KMS-11 (cell line): ENCODE measurements around the gene DDAH2.

Source experiments
- H2AFZ ChIP-seq: fragments of 200-600 bp; sonication (generic); 2 replicates; pipeline ENCODE4 v1.6.1; 2016; ENCODE audit warnings: antibody characterized with exemption, mixed run types, low read depth
- H3K27ac ChIP-seq: fragments of 200-600 bp; sonication (generic); 2 replicates; pipeline ENCODE4 v1.6.1; 2016; ENCODE audit warnings: mild to moderate bottlenecking, mixed run types
- H3K27me3 ChIP-seq: fragments of 200-600 bp; sonication (generic); 2 replicates; pipeline ENCODE4 v1.6.1; 2017; ENCODE audit warnings: mild to moderate bottlenecking, low read depth, mixed run types, moderate library complexity; ENCODE audit not compliant: insufficient read depth
- H3K36me3 ChIP-seq: fragments of 200-600 bp; sonication (generic); 2 replicates; pipeline ENCODE4 v1.6.1; 2017; ENCODE audit warnings: mild to moderate bottlenecking, mixed run types; ENCODE audit not compliant: insufficient read depth
- H3K4me1 ChIP-seq: fragments of 200-600 bp; sonication (generic); 2 replicates; pipeline ENCODE4 v1.6.1; 2016; ENCODE audit warnings: mild to moderate bottlenecking, low read depth, mixed run types; ENCODE audit not compliant: poor library complexity, severe bottlenecking
- H3K4me2 ChIP-seq: fragments of 200-600 bp; sonication (generic); 2 replicates; pipeline ENCODE4 v1.7.0; 2016; ENCODE audit warnings: mild to moderate bottlenecking, mixed run types
- H3K4me3 ChIP-seq: fragments of 200-600 bp; sonication (generic); IDR thresholded peaks from 2 replicates; pipeline ENCODE4 v1.6.1; 2017; ENCODE audit warnings: low read depth, low read length, mixed read lengths; ENCODE audit not compliant: insufficient read depth
- H3K79me2 ChIP-seq: fragments of 200-600 bp; sonication (generic); 2 replicates; pipeline ENCODE4 v1.6.1; 2016; ENCODE audit warnings: low read depth, mixed run types; ENCODE audit not compliant: insufficient read depth
- H3K9ac ChIP-seq: fragments of 200-600 bp; sonication (generic); 2 replicates; pipeline ENCODE4 v1.6.1; 2016; ENCODE audit warnings: mild to moderate bottlenecking, mixed run types
- H4K20me1 ChIP-seq: fragments of 200-600 bp; sonication (generic); 2 replicates; pipeline ENCODE4 v1.6.1; 2016; ENCODE audit warnings: mild to moderate bottlenecking, mixed run types; ENCODE audit not compliant: insufficient read depth
- TF ChIP-seq, protein P1 (sequence below): fragments of 200-600 bp; sonication (generic); conservative IDR thresholded peaks from 2 replicates; pipeline ENCODE4 v1.6.1; 2017; ENCODE audit warnings: low read depth, mild to moderate bottlenecking, antibody characterized with exemption, low read length, moderate library complexity, mixed read lengths

DDAH2 gene

DNA sequence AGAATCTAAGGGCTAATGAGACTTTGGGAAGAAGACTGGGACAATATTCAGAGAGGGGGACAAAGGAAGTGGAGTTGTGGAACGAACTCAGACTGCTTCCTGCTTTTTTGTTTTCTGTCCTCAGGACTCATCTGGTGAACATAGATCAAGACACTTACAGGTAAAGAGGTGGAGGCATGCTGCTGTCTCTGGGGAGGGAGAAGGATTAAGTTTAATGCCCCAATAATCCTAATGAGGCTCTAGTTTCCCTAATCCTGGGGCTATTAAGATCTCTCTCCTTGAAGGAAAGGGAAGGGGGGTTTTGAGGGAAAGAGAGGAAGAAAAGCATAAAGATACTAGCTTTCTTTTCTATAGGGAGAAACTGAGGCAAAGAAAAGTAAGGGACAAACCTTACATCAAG is 15.3 kb upstream of the DDAH2 start:
- H3K27ac ChIP-seq: no peak overlapping the region
- H3K4me1 ChIP-seq: peaks cover 13% of the 10 kb centered on the region
- H4K20me1 ChIP-seq: no peaks in the 10 kb centered on the region
- H3K27me3 ChIP-seq: no peaks in the 10 kb centered on the region
- TF ChIP-seq, protein P1, sequence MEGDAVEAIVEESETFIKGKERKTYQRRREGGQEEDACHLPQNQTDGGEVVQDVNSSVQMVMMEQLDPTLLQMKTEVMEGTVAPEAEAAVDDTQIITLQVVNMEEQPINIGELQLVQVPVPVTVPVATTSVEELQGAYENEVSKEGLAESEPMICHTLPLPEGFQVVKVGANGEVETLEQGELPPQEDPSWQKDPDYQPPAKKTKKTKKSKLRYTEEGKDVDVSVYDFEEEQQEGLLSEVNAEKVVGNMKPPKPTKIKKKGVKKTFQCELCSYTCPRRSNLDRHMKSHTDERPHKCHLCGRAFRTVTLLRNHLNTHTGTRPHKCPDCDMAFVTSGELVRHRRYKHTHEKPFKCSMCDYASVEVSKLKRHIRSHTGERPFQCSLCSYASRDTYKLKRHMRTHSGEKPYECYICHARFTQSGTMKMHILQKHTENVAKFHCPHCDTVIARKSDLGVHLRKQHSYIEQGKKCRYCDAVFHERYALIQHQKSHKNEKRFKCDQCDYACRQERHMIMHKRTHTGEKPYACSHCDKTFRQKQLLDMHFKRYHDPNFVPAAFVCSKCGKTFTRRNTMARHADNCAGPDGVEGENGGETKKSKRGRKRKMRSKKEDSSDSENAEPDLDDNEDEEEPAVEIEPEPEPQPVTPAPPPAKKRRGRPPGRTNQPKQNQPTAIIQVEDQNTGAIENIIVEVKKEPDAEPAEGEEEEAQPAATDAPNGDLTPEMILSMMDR: no peak
- H3K4me2 ChIP-seq: no peak overlapping the region
- H3K79me2 ChIP-seq: peaks cover 12% of the 10 kb centered on the region; the same call in 1 of the 2 replicates
- H3K4me3 ChIP-seq: no peak overlapping the region
- H2AFZ ChIP-seq: no peak overlapping the region
- H3K9ac ChIP-seq: no peak overlapping the region
- H3K36me3 ChIP-seq: no peaks in the 10 kb centered on the region

DNA sequence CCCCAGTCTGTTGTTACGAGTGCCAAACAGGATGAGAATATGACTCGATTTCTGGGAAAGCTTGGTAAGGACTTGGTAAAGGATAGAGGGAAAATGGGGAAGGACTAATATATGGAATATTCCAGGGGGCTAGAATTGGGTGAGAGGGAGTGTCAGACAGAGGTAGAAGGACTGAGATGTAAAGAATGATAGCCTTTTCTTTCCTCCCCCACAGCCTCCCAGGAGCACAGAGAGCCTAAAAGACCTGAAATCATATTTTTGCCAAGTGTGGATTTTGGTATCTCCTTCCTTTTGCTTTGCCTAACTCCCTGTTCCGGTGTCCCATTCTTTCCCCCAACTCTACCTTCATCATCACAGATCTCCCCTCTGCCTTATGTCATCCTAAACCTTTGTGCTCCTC is 13.8 kb upstream of the DDAH2 start:
- no peak overlapping the region for H3K9ac ChIP-seq
- TF ChIP-seq, protein P1: no peak
- H3K4me3 ChIP-seq: no peak overlapping the region
- H3K27ac ChIP-seq: no peak overlapping the region
- no peaks in the 10 kb centered on the region for H3K36me3 ChIP-seq
- H3K4me1 ChIP-seq: peaks cover 27% of the 10 kb centered on the region
- peaks cover 12% of the 10 kb centered on the region; the same call in 1 of the 2 replicates for H3K79me2 ChIP-seq
- H4K20me1 ChIP-seq: no peaks in the 10 kb centered on the region
- no peaks in the 10 kb centered on the region for H3K27me3 ChIP-seq
- no peak overlapping the region for H2AFZ ChIP-seq
- no peak overlapping the region for H3K4me2 ChIP-seq

DNA sequence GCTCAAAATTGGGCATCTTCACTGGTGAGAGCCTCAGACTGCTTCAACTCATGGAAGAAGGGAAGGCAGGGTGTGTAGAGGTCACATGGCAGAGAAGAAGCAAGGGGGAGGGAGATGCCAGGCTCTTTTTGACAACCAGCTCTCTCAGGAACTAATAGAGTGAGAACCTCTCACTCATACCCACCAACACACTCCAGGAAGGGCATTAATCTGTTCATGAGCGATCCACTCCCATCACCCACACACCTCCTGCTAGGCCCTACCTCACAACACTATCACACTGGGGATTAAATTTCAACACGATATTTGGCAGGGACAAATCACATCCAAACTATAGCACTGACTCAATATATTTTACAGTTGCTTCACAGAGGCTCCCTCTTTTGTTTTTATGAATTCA is 12.7 kb upstream of the DDAH2 start:
- Histone ChIP-seq H3K9ac (no peak overlapping the region), H3K4me2 (peak overlapping the region; percentile 100; the same call in 1 of the 2 replicates), H3K4me3 (no peak overlapping the region), H4K20me1 (no peaks in the 10 kb centered on the region), H3K27me3 (no peaks in the 10 kb centered on the region), H2AFZ (no peak overlapping the region), H3K79me2 (peaks cover 15% of the 10 kb centered on the region; the same call in 1 of the 2 replicates), H3K4me1 (peaks cover 38% of the 10 kb centered on the region), H3K27ac (no peak overlapping the region; the same call in 1 of the 2 replicates), H3K36me3 (no peaks in the 10 kb centered on the region)
- TF ChIP-seq, protein P1: no peak

DNA sequence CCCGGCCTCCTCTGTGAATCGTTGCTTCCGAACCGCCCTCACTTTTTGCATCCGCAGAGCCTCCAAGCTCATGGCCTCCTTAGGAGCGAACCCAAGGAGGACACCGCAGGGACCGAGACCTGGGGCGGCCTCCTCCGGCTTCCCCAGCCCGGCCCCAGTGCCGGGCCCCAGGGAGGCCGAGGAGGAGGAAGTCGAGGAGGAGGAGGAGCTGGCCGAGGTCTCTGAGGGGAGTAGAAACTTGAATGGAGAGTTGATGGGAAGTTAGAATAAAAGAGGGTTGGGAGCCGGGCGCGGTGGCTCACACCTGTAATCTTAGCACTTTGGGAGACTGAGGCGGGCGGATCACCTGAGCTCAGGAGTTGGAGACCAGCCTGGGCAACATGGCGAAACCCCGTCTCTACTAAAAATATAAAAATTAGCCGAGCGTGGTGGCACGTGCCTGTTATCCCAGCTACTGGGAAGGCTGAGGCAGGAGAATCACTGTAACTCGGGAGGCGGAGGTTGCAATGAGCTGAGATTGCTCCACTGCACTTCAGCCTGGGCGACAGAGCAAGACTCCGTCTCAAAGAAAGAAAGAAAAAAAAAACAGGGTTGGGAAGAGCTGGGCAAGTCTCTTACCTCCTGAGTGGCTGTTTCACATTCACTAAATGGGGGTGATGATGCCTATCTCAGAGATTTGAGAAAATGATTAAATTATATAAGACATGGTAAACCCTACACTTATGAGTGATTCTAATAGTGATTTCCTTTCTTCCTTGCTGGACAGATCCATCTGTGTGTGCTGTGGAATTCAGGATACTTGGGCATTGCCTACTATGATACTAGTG is 11.5 kb upstream of the DDAH2 start:
- TF ChIP-seq, protein P1: no peak
- Histone ChIP-seq H3K36me3 (no peaks in the 10 kb centered on the region), H3K4me2 (peak overlapping the region; percentile 100), H3K79me2 (peaks cover 27% of the 10 kb centered on the region), H3K4me1 (peaks cover 41% of the 10 kb centered on the region), H3K9ac (peak overlapping the region; percentile 100), H2AFZ (peak overlapping the region; percentile 60), H3K4me3 (no peak overlapping the region), H3K27ac (peak overlapping the region; percentile 100), H3K27me3 (no peaks in the 10 kb centered on the region), H4K20me1 (no peaks in the 10 kb centered on the region)
